Measurements from ENCODE around the gene GON7.
"Not testable (repeated sequence)": the region's sequence is repeated elsewhere in the genome, so short reads cannot be mapped to it uniquely, and the experiment has no call there.

GON7 gene

DNA sequence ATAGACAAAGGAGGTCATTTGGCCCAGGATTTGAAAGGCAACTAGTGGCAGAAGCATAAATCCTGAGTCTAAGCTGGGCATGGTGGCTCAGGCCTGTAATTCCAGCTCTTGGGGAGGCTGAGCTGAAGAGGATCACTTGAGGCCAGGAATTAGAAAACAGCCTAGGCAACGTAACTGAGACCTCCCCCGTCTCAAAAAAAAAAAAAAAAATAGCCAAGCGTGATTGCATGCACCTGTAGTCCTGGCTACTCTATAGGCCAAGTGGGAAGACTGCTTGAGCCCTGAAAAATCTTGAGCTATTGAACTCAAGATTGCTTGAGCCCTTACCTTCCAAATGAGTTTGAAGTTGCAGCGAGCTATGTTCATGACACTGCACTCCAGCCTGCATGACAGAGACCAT, 7.8 kb downstream of the GON7 start:
- no peak for FAIRE-seq

DNA sequence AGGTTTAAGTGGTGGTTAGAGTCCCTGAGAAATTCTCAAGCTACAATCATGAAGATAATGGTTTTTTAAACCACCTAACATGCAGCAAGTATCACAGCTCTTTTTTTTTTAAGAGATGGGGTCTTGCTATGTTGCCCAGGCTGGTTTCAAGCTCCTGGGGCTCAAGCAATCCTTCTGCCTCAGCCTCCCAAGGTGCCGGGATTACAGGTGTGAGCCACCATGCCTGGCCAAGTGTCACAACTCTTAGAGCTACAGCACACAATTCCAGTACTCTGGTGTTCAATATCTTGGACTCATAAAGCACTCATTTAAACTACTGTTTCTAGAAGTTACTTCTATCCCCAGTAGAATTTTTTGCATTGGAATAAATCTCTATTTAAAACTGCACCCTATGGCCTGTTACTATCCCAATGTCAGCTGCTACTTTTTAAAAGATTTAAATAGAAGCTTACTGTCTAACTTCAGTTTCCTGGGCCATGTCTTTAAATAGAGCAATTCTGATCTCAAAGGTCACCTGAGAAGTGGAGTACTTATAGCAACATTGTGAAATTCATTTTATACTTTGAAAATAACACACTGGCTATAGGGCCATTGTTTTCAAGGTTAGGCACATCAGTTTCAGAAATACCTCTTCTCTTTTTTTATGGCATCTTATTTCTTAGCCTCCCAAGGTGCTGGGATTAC, 11.4 kb downstream of the GON7 start:
- no peak for FAIRE-seq

DNA sequence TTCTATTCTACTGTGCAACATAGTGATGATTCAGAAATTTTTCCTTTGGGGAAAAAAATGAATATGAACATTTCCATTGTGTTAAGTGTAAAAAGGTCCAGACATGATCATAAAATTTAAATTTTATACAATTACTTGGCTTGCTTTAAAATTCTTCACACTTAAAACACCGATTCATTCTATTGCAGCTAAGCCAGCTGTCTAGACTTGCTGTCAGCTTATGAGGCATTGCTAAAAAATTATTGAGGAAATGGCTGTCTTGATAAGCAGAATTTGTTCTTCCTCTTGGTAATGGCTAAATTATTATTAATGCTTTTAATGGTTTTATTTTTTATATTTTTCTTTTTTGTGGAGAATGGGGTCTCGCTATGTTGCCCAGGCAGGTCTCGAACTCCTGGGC, 19.9 kb downstream of the GON7 start:
- FAIRE-seq = no peak

DNA sequence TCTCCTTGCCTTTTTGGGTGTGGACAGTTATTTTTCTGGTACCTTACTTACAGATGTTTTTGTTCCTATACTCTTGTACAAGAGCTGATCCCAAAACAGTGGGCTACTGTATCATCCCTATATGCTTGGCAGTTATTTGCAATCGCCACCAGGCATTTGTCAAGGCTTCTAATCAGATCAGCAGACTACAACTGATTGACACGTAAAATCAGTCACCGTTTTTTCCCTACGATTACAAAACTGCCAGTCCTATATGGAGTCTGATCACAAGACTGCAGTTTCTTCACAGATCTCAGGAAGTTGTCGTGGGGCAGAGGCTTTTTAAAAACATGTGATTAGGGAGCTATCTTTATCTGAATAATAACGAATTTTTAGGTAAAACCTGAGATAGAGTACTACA, 20.4 kb downstream of the GON7 start:
- no peak for FAIRE-seq

DNA sequence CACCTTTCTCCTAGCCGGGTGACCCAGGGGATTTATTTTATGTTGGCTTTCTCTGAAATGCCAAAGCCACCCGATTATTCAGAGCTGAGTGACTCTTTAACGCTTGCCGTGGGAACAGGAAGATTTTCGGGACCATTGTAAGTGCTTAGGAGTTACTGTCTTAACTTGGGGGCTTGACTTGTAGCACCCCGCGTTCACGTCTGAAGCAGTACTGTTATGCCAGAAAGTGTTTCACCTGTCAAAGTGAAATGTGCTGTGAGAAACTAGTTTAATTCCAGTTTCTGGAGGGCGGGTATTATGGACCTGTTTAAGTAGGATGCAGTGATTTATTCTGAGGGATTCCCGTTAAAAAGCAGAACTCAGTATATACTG, 21.5 kb downstream of the GON7 start:
- FAIRE-seq = no peak

DNA sequence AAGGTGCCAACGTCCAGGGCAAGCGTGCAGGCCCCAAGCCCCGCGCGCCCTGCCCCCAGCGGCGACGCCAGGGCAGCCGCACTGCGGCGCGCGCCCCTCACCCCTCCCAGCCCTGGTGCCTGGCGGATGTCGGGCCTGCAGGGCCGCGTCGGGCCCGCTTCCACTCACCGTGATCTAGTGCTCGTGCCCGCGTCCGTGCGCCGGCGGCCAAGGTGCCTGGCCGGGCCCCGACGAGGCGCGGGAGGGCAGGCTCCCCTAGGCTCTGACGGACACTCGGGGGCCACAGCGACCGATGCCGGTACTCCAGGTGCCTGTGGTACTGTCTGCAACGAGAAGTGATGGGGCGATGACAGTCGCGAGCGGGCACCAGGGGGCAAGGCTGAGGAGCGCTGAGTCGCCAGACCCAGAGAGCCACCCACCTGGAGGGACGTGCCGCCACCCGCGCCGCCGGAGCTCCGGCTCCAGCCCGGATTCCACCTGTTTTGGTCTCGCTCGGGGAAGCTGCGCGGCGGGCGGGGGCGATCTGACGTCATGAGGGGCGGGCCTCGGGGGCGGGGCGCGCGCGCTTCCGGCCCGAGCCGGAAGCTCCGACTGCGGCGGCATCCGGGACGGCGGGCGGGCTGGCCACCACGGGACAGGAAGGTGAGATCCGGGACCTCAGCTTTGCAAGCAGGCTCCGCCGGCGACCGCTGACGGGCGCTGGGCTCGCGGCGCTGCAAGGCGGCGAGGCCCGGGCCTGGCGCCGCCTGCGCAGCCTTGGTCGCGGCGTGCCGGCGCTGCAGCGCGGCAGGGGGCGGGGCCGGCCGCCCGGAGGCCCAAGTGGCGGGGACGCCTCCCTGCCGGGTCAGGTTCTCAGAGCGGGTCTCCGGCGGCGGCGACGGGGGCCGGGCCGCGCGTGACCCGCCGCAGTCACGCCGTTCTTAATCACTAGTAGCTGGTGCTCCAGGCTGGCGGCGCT, 22.2 kb downstream of the GON7 start, which contains the start of the genes LYSET and MOAP1:
TSS of gene LYSET (plus strand) at position 927 of the 958 bp plus-strand sequence. CDS start 89 bp downstream, outside the sequence.
TSS of gene MOAP1 (minus strand) at position 507 of the 958 bp plus-strand sequence. CDS start 655 bp downstream, outside the sequence.
- no peak for FAIRE-seq

DNA sequence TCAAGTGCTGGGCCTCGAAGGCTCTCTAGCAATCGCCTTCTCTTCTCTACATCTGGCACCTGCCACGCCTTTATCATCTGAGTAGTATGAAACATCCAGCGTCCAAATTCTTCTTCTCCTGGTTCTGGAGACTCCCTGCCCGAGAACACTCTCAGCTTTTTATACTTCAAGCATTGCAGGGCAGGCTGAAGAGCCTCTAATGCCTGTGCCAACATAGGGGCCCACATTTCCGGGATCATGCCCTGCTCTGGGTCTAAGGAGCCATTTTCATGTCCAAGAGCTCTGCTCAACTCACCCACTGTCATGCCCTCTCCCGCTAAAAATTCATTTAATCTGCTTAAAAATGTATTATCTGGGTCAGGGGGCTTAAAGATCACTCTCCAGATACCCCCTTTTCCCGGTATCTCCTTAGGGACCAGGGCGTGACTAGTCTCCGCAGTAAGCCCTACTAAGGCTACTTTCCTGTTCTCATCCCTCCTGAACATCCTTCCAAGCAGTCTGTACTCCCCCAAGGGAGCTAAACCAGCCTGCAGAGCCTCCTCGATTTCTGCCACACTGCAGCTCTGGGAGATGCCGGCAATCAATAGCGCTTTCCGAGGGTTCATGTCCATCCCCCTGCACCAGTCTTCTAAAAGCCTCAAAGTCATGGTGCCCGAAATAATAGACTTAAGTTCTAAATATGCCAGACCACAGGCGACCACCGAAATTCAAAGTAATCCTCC, 23.1 kb downstream of the GON7 start:
- no peak for FAIRE-seq

DNA sequence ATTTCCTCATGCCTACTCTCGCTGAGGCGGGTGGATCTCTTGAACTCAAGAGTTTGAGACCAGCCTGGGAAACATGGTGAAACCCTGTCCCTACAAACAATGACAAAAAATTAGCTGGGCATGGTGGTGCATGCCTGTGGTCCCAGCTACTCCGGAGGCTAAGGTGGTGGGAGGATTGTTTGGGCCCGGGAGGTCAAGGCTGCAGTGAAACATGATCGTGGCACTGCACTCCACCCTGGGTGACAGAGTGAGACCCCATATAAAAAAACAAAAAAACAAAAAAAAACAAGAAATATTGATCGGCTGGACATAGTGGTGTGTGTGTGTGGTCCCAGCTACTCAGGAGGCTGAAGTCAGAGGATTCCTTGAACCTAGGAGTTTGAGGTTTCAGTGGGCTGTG, 31.4 kb downstream of the GON7 start:
- no peak for FAIRE-seq

DNA sequence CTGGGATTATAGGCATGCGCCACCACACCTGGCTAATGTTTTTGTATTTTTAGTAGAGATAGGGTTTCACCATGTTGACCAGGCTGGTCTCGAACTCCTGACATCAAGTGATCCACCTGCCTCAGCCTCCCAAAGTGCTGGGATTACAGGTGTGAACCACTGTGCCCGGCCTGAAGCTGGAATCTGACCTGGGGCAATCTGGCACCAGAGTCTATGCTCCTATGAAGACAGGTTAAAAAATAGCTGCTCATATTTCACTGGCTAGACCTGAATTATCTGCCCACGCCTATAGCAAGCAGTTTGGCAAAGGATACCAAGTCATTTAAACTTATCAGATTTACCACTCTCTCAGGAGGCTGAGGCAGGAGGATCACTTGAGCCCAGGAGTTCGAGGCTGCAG, 32.1 kb downstream of the GON7 start:
- FAIRE-seq = not testable (repeated sequence)

DNA sequence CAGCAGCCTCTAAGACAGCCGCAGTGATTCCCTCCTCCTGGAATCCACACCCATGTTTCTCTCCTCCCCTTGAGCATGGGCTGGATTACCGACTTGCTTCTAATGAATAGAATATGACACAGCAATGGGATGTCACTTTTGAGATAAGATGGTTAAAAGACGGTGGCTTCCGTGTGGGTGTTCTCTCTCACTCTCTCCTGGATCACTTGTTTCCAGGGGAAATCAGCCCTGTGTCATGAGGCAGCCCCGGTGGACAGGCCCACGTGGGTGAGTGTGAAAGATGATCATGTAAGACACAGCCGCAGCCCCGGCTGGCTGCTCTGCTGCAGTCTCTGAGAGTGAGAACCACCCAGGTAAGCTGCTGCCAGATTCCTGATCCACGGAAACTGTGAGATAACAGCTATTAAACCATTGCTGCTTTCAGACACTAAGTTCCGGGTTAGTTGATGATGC, 32.9 kb downstream of the GON7 start:
- FAIRE-seq = no peak

DNA sequence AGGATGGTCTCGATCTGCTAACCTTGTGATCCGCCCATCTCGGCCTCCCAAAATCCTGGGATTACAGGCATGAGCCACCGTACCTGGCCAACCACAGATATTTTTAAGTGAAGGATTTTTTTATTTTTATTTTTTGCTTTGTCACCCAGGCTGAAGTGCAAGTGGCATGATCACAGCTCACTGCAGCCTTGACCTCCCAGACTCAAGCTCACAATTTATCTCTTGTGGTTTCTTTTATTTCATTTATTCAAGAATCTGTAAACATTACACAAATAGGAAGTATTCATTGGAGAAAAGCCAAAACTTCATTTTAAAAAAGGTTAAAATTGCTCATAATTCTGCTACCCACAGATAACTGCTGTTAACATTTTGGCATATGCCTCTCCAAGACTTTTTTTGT, 35.5 kb downstream of the GON7 start:
- no peak for FAIRE-seq

DNA sequence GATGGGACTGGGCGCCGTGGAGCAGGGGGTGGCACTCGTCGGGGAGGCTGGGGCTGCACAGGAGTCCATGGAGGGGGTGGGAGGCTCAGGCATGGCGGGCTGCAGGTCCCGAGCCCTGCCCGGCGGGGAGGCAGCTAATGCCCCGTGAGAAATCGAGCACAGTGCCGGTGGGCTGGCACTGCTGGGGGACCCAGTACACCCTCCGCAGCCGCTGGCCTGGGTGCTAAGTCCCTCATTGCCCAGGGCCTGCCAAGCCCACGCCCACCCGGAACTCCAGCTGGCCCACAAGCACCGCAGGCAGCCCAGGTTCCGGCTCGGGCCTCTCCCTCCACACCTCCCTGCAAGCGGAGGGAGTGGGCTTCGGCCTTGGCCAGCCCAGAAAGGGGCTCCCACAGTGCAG, 36.7 kb downstream of the GON7 start:
- not testable (repeated sequence) for FAIRE-seq

DNA sequence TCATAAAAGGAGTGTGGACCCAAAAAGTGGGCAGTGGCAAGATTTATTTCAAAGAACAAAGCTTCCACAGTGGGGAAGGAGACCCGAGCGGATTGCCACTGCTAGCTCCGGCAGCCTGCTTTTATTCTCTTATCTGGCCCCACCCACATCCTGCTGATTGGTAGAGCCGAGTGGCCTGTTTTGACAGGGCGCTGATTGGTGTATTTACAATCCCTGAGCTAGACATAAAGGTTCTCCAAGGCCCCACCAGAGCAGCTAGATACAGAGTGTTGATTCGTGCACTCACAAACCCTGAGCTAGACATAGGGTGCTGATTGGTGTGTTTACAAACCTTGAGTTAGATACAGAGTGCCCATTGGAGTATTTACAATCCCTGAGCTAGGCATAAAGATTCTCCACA, 37.2 kb downstream of the GON7 start:
- FAIRE-seq = not testable (repeated sequence)

DNA sequence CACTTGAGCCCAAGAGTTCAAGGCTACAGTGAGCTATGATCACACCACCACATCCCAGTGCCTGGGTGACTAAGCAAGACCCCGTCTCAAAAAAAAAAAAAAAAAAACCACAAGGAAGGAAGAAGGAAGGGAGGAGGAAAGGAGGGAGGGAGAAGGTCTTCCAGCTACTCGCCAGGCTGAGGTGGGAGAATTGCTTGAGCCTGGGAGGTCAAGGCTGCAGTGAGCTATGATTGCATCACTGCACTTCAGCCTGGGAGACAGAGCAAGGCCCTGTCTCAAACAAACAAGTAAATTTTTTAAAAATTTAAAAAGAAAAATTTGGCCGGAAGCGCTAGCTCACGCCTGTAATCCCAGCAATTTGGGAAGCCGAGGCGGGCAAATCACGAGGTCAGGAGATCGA, 38.3 kb downstream of the GON7 start:
- not testable (repeated sequence) for FAIRE-seq

DNA sequence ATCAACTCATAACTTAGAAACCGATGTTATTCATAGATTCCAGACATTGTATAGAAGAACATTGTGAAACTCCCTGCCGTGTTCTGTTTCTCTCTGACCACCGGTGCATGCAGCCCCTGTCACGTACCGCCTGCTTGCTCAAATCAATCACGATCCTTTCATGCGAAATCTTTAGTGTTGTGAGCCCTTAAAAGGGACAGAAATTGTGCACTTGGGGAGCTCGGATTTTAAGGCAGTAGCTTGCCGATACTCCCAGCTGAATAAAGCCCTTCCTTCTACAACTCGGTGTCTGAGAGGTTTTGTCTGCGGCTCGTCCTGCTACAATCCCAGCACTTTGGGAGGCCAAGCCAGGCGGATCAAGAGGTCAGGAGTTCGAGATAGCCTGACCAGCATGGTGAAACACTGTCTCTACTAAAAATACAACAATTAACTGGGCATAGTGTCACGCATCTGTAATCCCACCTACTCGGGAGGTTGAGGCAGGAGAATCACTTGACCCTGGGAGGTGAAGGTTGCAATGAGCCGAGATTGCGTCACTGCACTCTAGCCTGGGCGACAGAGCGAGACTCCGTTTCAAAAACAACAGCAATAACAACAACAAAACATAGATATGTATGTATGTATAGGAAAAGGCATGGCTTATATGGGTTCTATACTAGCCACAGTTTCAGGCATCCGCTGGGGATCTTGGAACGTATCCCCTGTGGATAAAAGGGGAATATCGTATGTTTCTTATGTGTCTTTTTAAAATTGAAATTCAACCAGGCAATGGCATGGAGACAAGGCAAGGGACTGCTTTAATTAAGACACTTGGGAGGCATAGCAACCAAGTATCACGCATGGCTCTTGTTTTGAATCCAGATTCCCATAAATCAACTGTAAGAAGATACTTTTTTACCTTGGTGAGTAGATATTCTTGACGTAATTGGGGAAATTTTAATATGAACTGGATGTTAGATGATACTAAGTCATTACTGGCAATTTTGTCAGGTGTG, 41.3 kb downstream of the GON7 start:
- FAIRE-seq = not testable (repeated sequence)

DNA sequence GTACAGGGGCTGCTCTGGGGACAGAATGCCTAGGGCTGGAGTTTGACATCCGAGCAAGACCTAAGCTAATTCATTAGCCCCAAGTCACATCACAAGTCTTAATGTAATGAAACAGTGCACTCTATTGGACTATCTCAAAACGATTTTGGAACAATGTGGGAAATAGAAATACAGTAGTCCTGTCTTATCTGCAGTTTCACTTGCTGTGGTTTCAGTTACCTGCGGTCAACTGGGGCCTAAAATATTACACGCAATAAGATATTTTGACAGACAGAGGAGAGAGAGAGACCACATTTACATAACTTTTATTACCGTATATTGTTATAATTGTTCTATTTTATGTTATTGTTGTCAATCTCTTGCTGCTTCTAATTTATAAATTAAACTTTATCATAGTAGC, 43.3 kb downstream of the GON7 start:
- FAIRE-seq = no peak

DNA sequence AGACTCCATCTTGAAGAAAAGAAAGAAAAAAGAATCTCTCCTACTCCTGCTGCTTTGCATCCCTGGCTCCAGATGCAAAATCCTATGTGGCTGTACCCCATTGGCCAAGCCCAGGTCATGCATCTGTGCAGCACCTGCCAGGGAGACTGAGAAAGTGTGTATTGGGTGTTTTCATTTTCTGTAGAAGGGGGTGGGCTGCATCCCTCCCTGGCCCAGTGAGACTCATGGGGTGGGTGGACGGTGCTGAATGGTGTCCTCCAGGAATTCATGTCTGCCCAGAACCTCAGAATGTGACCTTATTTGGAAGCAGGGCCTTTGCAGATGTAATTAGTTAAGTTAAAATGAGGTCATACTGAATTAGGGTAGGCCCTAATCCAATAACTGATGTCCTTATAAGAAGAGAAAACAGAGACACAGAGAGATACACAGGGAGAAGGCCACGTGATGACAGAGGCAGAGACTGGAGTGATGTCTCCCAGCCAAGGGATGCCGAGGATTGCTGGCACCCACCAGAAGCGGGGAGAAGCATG, 45.4 kb downstream of the GON7 start:
- FAIRE-seq = no peak

DNA sequence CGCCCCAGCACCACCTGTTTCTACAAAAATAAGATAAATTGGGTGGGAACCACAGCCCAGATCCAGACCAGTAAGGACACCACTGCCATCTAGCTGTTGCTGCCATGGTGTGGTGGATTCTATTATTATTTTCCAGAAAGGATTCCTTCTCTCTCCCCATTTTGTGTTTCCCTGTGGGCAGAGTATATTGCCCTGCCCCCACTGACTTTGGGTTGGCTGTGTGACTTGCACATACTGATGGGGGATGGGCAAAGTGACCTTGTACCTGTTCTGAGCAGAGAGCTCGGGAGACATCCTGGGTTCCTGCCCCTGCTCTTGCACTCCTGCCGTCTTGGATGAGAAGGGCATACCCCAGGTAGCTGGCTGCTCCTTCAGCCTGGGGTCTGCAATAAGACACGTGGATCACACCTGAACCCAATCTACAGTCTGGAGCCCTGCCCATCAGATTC, 46.5 kb downstream of the GON7 start:
- FAIRE-seq = no peak

DNA sequence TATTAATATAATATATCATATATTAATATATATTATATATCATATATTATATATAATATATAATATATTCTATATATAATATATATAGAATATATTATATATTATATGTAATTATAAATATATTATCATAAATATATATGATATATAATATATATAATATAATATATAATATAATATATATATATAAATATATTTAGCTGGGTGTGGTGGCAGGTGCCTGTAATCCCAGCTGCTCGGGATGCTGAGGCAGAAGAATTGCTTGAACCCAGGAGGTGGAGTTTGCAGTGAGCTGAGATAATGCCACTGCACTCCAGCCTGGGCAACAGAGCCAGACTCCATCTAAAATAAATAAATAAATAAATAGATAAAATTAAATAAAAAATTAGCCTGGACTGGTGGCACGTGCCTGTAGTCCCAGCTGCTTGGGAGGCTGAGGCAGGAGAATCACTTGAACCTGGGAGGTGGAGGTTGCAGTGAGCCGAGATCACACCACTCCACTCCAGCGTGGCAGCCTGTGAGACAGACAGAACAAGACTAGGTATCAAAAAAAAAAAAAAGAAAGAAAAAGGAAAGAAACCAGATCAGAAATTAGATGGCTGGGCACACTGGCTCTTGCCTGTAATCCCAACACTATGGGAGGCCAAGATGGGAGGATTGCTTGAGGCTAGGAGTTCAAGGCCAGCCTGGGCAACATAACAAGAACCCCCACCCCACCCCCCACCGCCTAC, 47.1 kb downstream of the GON7 start:
- not testable (repeated sequence) for FAIRE-seq

DNA sequence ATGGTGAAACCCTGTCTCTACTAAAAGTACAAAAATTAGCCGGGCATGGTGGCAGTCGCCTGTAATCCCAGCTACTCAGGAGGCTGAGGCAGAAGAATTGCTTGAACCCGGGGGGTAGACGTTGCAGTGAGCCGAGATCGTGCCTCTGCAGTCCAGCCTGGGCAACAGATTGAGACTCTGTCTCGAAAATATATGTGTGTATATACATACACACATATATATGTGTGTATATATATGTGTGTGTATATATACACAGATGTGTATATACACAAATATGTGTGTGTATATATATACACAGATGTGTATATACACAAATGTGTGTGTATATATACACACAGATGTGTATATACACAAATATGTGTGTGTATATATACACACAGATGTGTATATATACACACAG, 48.5 kb downstream of the GON7 start:
- not testable (repeated sequence) for FAIRE-seq
